ENCODE measurements around the gene CD36.

The CD36 gene

DNA sequence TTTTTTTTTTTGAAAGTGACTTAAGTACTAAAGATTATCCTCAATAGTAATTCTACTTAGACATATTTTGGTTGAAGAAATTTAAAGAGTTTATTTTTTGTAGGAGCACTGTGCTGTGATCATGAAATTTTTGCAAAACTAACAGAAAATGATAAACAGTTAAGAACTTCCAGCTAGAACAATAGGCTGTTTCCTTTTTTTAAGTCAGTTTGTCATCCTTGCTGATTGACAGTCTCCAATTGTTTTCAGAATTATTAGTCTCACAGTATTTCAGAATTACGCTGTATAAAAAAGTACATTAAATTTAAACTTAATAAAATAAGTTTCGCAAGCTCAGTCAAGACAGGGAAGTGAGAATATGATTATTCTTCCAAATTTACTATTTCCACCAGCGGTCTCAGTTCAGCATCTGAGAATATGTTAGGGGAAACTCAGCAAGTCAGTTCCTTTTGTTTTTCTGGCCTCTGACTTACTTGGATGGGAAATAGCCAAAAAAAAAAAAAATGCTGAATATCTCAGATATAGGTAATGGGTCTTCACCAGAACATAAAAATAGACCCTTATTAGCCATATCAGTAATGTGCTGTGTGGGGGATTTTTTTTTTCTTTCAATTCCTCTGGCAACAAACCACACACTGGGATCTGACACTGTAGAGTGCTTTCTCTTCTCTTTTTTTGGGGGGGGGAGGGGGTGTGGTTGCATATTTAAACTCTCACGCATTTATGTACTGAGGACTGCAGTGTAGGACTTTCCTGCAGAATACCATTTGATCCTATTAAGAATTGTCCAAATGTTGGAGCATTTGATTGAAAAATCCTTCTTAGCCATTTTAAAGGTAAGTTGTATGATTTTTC is at the start of gene CD36:
Gene CD36 (plus strand): TSS at position 732 of the 855 bp plus-strand sequence. CDS start 8,099 bp downstream, outside the sequence.
- DNase-seq: peak; percentile 90

DNA sequence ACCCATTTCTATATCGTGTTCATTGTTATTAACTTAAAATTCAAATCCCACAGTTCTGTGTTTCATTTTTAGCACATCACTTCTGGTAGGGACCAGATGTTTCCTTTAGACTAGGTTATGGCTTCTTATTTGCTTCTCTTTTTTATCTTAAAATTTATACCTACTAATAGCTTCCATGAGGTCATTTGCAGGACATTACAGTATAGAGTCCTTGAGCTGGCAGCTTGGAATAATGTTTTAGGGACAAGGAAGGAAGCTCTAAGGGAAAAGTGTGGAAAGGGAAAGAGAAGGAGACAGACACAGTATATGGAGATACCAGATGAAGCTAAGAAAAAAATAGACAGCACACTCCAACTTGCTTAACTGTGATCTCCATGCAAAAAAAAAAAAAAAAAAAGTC is 48.8 kb upstream of the CD36 start:
- DNase-seq: no peak

DNA sequence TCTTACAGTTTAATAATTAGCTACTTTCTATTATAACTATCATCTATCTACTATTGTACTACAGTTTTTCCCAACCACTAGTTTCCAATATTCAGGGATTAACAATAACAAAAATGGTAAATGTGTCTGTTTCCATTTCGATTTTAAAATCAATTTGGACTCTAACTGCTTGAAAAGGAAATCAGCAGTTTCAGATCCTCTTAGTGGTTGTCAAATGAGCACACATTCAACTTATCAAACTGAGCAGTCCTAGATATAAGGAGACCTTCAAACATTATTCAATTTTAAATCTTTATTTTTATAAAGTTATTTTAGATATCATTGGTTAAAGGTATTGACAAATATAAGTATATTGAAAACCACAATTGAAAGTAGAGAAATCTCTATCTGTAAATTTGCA is 46.8 kb upstream of the CD36 start:
- peak; percentile 10 for DNase-seq

DNA sequence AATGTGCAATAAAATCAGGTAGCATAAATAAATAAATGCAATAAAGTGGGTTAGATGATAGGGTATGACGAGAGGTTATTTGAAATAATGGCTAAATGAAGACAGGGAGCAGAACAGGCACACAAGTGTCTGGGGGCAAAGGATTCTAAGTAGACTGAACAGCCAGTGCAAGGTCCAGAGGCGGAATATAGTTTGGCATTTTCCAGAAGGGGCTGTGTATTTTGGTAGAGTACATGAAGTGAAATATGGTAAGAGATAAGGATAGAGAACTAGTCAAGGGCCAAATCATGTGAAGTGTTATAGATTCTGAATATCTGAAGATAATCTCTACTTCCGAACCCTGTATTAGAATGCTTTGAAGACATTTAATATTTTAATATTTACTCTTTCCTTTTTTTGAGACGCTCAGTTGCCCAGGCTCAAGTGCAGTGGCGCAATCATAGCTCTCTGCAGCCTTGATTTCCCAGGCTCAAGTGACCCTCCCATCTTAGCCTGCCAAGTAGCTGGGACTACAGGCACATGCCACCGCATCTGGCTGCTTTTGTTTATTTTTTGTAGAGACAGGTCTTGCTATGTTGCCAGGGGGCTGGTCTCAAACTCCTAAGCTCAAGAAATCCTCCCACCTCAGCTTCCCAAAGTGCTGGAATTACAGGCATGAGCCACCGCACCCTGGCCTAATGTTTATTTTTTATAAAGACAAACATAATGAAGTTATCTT is 44.4 kb upstream of the CD36 start:
- DNase-seq: no peak

DNA sequence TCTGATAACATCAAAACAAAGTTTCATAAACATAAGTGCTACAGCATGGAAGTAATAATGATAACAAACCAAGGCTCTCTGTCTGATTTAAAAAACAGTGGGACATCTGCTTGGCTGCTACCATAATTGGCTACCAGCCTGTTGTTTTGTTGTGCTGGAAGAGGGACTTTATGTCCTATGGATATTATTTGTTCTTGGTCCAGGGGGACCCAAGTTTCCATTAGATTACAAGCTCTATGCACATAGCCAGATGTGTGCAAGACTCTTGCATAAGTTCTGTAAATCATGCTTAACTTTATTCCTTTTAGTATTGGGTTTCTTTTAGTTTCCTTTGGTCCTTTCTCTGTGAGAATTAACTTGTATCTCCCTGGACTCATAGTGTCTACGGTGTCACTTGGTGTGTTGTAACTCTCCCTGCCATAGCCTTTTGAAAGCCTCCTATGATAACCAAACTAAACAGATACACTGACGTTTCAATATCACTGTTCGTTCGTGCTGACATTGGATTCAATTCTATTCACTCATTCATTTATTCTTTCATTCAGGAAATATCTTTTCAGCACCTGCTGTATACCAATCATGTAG is 41.4 kb upstream of the CD36 start:
- no peak for DNase-seq

DNA sequence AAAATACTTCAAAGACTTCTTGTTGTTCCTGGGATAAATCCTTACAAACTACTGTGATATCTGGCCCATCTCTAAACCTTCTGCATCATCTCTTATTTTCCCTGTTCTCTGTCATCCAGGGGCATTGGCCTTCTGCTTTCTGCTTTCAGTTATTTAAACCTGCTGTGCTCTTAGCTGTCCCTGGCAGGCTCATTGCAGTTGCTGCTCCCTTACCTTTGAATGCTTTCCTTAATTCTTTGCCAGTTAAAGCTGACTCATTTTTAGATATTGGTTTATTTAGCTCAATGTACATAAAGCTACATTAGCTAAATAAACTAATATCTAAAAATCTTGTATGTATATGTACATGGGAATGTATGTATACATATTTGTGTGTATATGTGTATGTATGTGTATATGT is 40.6 kb upstream of the CD36 start:
- no peak for DNase-seq

DNA sequence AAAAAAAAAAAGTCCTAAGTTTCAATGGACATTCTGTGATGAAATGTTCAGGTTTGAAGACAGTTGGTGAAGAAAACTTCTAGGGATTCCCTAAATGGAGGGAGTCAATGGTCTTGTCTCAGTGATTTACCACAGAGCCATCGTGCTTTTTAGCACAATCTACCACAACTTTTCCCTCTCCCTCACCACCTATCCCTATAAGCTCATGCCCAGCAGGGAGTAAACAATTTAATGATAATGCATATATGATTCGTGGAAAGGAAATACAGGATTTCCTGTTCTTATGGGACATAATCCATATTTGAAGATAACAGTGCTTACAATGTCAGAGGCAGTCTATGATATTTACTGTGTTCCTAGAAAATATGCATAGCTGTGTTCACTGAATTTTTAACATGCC is 38.4 kb upstream of the CD36 start:
- DNase-seq: no peak

DNA sequence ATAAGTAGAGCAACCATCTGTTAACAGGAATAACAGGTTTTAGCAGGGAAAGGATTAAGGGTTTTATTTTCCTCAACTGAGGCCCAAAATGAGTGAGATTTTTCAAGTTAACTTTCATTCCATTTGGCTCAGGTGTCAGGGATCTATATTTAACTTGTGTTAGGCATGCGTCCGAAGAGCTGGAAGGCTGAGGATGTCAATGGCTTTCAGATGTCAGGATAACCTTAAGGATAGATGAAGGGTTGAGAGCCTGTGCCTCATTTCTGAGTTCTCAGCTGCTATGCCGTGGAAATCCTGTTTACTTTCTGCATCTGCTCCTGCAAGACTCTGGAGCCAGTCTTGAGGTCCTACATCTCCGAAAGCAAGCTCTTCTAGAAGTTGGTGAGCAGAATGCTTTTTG is 36.4 kb upstream of the CD36 start:
- no peak for DNase-seq

DNA sequence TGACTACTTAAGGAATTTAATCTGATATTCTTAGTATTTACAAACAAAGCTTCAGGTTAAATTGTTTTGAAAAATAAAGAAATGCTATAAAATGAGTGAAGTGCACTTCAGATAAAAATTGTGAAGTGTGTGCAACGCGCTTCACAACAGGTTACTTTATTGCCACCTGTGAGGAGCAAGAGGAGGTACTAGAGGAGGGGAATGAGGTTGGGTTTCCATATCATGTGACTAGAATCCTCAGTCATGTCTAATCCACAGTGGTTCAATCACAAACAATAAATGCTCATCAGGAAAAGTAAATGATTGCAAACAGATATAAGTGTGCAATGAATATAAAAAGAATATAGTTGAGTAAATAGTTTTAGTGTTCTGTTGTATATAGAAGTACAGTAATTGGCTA is 34.5 kb upstream of the CD36 start:
- no peak for DNase-seq

DNA sequence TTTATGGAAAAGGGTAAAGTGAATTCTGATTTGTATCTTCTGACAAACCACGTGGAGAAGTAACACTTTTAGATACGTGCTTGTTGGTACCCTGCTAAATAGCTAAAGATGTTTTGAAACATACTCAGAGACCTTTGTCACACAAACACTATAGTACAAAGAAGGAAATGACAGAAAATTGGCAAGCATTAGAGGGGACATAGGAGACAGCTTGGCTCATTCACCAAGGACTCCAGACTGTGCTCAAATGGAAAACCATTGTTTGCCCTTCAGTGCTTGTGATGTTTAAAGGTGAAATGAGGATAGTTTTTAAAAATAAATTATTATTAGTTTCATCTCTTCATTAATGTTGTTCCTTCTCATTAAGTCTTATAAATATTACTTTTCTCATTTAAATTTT is 34.0 kb upstream of the CD36 start:
- DNase-seq: no peak

DNA sequence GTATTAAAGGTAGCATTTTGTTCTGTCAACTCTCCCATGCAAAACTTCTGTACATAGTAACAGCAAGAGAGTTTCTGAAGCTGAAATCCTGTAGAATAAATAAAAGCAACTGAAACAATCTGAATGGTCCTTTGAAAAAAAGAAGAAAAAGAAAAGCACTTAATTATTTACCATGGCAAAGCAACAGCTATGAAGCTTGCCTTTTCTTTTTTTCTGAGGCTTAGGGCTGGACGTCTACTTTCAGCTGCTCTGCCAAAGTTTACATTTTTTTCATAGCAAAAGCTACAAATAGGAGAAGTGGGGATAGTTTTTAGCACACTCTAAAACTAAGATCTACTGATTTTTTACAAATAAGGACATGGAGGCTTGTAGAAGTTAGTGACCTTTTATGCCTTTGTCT is 31.3 kb upstream of the CD36 start:
- DNase-seq: no peak

DNA sequence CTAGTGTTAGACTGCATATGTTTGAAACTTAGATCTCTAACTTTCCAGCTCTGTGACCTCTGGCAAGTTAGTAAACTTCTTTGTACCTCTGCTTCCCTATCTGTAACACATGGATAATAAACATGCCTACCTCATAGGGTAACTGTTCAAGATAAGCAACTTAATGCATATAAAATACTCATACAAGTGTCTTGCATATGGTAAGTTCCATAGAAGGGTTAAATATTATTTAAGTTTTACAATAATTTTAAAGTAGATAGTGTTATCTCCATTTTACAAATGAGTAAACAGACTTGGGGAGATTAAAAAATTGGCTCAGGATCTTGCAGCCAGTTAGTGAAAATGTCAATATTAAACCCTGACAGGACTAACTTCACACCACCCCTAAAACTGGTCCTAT is 30.1 kb upstream of the CD36 start:
- DNase-seq: no peak

DNA sequence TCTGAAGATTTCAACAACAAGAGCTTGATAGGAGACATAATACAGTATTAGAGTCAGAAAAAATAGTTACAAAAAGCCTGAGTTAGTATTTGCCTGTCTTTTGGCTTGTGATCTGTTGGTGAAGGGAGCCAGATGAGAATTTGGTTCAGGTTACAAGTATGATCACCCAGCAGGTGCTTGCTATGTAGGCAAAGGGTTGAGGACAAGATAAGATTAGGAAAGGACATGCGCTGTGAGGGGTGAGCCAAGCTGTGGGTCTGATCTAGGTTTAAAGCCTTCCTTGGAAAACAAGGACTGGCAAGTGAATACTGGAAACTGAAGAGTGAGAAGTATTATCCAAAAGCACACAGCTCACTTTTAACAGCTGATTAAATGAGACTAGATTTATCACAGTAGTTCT is 28.7 kb upstream of the CD36 start:
- DNase-seq: no peak

DNA sequence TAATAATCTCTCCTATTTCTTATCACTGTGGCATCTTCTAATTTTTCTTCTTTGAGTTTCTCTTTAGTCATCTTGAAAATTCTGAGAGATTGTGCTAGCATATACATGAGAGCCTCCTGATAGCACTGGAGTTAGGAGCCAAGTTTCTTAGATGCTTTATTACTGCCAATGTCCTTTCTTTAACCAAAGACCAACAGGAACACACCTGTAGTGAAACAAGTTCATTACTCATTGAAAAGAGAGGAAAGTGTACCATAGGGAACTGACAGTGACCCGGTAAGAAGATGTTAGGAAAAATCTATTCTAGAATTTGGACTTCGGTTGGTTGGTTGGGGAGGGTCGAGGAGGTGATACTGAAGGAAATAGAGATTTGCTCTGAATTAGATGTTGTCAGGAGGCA is 27.1 kb upstream of the CD36 start:
- DNase-seq: no peak

DNA sequence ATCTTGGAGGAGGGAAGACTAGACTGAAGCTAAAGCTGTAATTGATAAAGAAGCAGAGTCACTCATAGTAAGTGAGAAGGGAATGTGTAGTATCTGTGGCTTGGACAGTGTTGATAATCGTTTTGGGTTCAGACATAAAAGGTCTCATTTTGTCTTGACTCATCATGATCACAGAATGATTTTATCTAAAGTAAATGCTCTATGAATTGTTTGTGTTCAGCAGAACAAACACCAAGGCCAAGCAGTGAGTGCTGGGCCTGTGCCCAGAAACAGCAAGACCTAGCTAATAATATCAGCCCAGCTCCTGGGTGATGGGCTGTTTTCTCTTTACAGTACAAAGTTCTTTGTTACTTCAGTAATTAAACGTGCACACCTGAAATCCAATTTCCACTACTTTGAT is 26.7 kb upstream of the CD36 start:
- no peak for DNase-seq

DNA sequence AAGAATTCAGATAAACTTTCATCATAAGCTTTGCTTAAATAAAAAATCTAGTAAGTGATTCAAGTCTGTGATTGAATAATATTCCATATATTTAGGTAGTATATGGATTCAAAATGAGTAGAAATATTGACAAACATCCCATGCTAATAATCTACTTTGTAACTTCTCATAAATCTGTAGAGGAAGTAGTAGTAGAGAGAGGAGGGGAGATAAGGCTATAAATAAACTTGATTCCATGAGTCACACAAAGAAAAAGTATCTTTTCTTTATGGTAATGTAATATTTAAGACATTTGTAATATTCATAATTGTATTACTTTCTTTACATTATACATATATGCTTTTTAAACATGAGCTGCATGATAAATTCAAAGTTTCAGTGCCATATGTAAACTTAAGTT is 25.6 kb upstream of the CD36 start:
- no peak for DNase-seq

DNA sequence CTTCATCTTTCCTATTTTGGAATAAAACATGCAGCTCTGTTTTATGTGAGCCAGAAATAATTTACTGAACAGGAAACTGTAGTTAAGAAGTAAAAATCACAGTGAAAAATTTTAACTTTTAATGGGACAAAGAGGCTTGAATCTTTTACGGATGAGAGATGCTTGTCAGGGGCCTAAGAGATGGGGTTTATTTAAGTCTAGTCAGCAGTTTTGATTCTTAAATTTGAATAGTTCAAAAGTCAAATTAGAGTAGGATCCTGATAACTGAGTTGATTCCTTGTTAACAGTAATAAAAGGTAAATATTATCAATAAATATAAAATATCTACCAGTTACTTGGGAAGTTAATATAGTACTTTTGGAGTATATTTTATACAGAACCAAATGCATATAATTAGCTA is 24.9 kb upstream of the CD36 start:
- no peak for DNase-seq

DNA sequence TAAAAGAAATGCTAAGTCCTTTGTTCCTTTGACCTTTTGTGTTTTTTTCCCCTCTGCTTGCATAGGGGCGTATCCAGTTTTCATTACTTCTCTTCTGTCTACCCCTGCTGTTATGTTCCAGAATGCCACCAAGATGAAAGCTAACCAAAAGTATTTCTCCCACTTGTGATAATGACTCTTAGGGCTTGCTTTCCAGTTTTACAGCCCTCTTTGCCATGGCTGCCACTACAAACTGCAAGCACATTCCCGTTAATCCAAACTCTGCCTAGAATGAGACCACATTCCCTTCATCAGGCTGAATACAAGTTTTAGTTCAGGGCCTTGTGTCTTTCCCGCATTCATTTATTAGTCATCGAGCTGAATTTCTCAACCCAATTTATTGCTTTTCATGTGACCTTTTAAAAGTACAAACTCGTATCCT is 23.6 kb upstream of the CD36 start:
- DNase-seq: no peak

DNA sequence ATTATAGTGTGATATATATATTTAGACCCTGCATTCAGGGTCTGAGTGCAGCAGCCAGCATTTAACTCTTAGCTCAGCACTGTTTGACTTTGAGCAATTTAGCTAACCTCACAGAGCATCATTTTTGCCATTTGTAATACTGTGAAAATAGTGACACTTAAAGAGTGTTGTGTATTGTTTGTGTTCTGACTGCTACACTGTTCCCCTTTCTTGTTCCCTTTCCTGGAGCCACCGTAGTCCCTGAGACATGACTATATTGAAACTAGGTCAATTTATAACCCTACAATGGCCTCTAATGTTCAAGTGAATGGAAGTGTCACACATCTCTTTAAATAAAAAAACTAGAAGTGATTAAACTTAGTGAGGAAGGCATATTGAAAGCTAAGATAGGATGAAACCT is 20.3 kb upstream of the CD36 start:
- no peak for DNase-seq

DNA sequence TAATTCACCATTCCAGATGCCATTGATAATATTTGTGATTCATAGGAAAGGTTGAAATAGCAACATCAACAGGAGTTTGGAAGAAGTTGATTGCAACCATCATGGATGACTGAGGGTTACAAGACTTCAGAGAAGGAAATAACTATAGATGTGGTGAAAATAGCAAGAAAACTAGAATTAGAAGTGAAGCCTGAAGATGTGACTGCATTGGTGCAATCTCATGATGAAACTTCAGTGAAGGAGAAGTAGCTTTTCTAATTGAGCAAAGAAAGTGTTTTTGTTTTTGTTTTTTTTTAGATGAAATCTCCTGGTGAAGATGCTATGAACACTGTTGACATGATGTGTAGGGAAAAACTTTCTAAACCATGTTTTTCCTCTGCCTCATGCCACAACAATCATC is 18.7 kb upstream of the CD36 start:
- no peak for DNase-seq

DNA sequence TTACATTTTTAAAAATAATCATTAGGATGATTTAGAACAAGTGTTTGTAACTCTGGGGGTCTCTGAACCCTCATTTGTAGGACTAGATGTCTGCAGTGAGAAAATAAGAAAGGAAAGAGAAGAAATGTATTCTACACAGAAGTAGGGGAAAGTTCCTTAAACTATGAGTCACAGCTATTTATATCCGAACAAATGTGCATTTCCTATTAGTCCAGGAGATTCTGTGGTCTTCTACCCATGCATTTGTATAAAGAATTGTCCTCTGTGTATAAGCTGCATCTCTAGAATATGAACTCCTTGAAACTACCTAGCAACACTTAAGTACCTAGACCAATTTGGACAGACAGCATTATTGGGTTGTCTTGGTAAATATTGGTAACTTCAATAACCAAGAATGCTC is 15.9 kb upstream of the CD36 start:
- DNase-seq: no peak

DNA sequence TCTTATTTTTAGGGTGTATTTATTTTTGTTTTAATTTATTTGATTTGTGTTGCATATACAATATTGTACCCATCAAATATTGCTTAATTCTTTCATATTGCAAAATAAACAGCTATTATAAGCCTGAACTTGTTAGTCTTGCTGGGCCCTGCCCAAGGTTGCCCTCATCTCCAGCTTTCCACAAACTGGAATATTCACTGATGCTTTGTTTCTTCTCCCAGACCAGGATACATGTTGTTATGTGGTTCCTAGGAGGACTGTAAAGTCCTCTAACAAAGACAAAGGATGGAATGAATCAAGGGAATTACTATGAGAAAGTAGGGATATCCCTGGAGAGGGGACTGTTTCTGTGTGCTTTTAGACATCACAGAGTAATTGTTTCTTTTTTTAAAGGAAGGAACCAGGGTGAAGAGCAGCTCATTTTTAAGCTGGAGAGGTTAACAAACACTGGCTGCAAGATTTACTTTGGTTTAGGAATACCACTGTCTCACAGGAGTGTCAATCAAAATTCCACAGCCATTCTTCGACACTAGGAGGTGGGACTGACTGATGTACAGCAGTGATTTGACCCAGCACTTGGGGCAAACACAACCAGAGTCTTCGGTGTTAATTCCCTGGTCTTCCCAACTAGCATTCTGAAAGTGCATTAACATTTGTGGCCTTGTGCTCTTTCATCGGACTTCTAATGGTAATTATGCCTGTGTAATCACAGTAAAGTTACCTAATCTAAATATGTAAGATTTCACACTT is 14.8 kb upstream of the CD36 start:
- DNase-seq: no peak

DNA sequence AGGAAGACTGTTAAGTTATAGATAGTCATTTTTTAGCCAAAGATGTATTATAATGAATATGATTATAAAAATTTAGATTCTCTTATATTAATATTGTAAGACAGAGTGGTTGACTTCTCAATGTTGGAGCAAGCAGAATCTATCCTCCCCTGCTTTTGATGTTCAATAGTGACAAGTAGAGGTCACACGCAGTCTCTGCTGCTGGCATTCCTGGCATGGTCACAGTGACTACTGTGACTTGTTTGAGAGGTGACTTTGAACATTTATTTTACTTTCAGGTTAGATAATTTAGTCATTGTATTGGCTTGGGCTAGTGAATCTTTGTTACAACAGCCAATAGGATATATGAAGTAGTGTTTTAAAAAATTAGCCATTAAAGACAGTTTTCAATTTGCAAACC is 13.7 kb upstream of the CD36 start:
- no peak for DNase-seq

DNA sequence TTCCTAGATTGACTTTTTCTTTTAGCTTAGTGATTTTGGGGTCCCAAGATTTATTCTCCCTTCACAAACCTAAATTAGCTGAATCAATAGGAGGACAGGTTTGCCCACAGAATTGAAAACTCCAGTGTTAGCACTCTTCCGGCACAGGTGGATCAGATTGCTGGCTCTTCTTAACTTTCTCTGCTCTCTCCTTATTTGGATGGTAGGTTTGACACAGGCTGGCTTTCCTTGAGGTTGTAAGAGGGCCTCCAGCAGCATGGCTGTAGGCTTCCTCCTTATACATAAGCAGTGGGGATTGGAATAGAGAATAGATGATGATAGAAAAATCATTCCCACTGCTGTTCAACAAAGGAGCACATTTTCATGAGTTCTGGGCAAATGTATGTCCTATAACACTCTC is 9.4 kb upstream of the CD36 start:
- no peak for DNase-seq

All from RPMI8226 (cell line).